RWPE2 (cell line): ENCODE measurements around the gene FRRS1.

Experiments used
- ATAC-seq: fragments of 200-7000 bp; cut with Tn5 transposase; 3 replicates; pipeline ENCODE4 v1.9.1; 2021; ENCODE audit warnings: low read depth
- DNase-seq: peaks from one replicate; pipeline ENCODE4 v3.0.0-alpha.2; 2020; ENCODE audit warnings: low spot score
- H3K27ac ChIP-seq: fragments of 450-650 bp; 2 replicates; pipeline ENCODE4 v1.5.1; 2017; ENCODE audit warnings: mild to moderate bottlenecking; ENCODE audit not compliant: poor library complexity, severe bottlenecking
- H3K27me3 ChIP-seq: fragments of 250-450 bp; sonication (Bioruptor Pico); 2 replicates; pipeline ENCODE4 v1.5.1; 2021; ENCODE audit warnings: mild to moderate bottlenecking, moderate library complexity; ENCODE audit not compliant: insufficient read depth, poor library complexity, severe bottlenecking
- H3K36me3 ChIP-seq: fragments of 250-450 bp; sonication (Bioruptor Pico); 2 replicates; pipeline ENCODE4 v1.5.1; 2020; ENCODE audit warnings: low read depth, mild to moderate bottlenecking, moderate library complexity
- H3K4me1 ChIP-seq: fragments of 250-450 bp; sonication (Bioruptor Pico); 2 replicates; pipeline ENCODE4 v1.5.1; 2021; ENCODE audit warnings: mild to moderate bottlenecking, moderate library complexity; ENCODE audit not compliant: insufficient read depth, poor library complexity, severe bottlenecking
- H3K4me3 ChIP-seq: fragments of 250-450 bp; sonication (Bioruptor Pico); 2 replicates; pipeline ENCODE4 v1.5.1; 2021; ENCODE audit warnings: mild to moderate bottlenecking, moderate library complexity; ENCODE audit not compliant: severe bottlenecking
- H3K9me3 ChIP-seq: fragments of 250-450 bp; sonication (Bioruptor Pico); 2 replicates; pipeline ENCODE4 v1.5.1; 2021; ENCODE audit warnings: mild to moderate bottlenecking, moderate library complexity; ENCODE audit not compliant: severe bottlenecking
- TF ChIP-seq, protein P1 (sequence below): fragments of 450-650 bp; IDR thresholded peaks from one replicate; pipeline ENCODE4 v1.5.1; 2017; ENCODE audit warnings: mild to moderate bottlenecking, moderate library complexity; ENCODE audit not compliant: poor library complexity, severe bottlenecking

Gene FRRS1

GRCh38 chr1:99771513-99771918 is 5.1 kb upstream of the FRRS1 start:
- ATAC-seq (no peak), DNase-seq (no peak)
- Histone ChIP-seq H3K4me3 (no peak overlapping the region), H3K9me3 (no peaks in the 10 kb centered on the region), H3K27ac (no peak overlapping the region), H3K27me3 (no peaks in the 10 kb centered on the region), H3K4me1 (peaks cover 4% of the 10 kb centered on the region), H3K36me3 (no peaks in the 10 kb centered on the region)
- TF ChIP-seq, protein P1, sequence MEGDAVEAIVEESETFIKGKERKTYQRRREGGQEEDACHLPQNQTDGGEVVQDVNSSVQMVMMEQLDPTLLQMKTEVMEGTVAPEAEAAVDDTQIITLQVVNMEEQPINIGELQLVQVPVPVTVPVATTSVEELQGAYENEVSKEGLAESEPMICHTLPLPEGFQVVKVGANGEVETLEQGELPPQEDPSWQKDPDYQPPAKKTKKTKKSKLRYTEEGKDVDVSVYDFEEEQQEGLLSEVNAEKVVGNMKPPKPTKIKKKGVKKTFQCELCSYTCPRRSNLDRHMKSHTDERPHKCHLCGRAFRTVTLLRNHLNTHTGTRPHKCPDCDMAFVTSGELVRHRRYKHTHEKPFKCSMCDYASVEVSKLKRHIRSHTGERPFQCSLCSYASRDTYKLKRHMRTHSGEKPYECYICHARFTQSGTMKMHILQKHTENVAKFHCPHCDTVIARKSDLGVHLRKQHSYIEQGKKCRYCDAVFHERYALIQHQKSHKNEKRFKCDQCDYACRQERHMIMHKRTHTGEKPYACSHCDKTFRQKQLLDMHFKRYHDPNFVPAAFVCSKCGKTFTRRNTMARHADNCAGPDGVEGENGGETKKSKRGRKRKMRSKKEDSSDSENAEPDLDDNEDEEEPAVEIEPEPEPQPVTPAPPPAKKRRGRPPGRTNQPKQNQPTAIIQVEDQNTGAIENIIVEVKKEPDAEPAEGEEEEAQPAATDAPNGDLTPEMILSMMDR = no peak

DNA sequence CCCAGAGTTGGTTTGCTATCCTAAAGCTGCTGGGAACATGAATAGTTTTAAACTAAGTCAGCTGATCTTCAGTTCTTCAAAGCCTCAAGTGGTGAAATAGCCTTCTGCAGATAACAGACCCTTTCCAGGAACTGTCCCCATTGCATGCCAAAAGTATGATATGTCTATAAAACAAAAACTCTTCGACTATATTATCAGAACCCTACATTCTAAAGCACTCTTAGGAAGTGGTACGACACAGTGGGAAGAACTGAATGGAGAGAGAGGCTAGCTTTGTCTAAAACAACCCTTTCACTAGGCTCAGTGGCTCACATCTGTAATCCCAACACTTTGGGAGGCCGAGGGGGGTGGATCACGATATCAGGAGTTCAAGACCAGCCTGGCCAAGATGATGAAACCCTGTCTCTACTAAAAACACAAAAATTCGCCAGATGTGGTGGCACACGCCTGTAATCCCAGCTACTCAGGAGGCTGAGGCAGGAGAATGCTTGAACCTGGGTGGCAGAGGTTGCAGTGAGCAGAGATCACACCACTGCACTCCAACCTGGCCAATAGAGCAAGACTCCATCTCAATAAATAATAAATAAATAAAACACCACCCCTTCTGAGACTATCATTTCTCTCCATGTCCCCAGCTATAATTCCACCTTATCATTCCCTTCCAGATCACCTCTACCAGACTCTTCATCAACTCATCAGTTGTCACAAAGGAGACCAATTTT is 2.2 kb upstream of the FRRS1 start:
- Histone ChIP-seq H3K27ac (no peak overlapping the region), H3K27me3 (no peaks in the 10 kb centered on the region), H3K4me1 (peaks cover 12% of the 10 kb centered on the region), H3K4me3 (no peak overlapping the region), H3K36me3 (no peaks in the 10 kb centered on the region), H3K9me3 (no peaks in the 10 kb centered on the region)
- no peak for DNase-seq
- TF ChIP-seq, protein P1 = no peak
- ATAC-seq = no peak

DNA sequence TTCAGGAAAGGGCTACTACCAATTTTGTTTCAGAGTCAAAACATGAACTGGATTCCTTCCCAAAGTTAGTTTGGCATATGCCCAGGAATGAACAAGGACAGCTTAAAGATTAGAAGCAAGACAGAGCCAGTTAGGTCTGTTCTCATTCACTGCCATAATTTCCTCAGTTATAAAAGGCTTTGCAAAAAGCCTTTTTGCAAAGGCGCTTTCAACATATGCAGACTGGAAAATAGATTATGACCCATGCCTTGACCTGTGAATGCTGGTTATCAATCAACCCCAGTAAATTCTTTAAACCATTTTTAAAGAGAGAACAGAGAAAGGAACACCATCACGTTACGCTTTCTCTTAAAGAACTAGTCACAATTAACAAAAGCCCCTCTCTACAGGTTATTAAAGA is 1.7 kb upstream of the FRRS1 start:
- H3K4me3 ChIP-seq = no peak overlapping the region
- H3K9me3 ChIP-seq = no peaks in the 10 kb centered on the region
- DNase-seq (no peak), ATAC-seq (no peak)
- H3K27me3 ChIP-seq = no peaks in the 10 kb centered on the region
- TF ChIP-seq, protein P1 = no peak
- peaks cover 12% of the 10 kb centered on the region for H3K4me1 ChIP-seq
- no peak overlapping the region for H3K27ac ChIP-seq
- no peaks in the 10 kb centered on the region for H3K36me3 ChIP-seq

GRCh38 chr1:99764909-99765308 is 1.5 kb downstream of the FRRS1 start:
- TF ChIP-seq, protein P1 = no peak

DNA sequence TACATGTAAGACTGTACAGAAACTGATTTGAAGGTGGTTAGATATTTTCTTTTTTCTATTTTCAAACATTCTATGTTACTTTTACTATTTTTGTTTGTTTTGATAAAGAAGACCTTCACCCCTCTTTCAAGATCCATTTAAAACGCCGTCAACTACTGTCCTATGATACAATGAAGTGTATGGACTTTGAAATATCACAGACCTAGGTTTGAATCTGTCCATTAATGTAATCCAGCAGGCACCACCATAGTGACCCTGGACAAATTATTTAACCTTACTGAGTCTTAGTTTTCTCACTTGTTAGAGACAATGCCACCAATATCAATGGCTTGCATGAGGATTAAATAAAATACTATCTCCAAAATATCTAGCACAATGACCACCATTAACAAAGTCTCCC is 2.0 kb downstream of the FRRS1 start:
- peaks cover 12% of the 10 kb centered on the region for H3K4me1 ChIP-seq
- H3K9me3 ChIP-seq = no peaks in the 10 kb centered on the region
- peak overlapping the region; percentile 19 for H3K27ac ChIP-seq
- no peak overlapping the region for H3K4me3 ChIP-seq
- DNase-seq (no peak), ATAC-seq (no peak)
- no peaks in the 10 kb centered on the region for H3K27me3 ChIP-seq
- TF ChIP-seq, protein P1 = no peak
- H3K36me3 ChIP-seq = no peaks in the 10 kb centered on the region

More at GRCh38 chr1:99764909-99765308, 1.5 kb downstream of the FRRS1 start:
- peak overlapping the region; percentile 36 for H3K4me3 ChIP-seq
- H3K36me3 ChIP-seq = no peaks in the 10 kb centered on the region
- peaks cover 12% of the 10 kb centered on the region for H3K4me1 ChIP-seq
- ATAC-seq = no peak
- no peak for DNase-seq
- H3K27ac ChIP-seq = peak overlapping the region; percentile 19
- no peaks in the 10 kb centered on the region for H3K27me3 ChIP-seq
- no peaks in the 10 kb centered on the region for H3K9me3 ChIP-seq
